HG03565 (cell line): ENCODE data around the gene PHF14.

Experiments
- ATAC-seq: cut with Tn5 transposase; IDR thresholded peaks from one replicate; pipeline ENCODE4 v1.9.1; 2021; ENCODE audit warnings: mild to moderate bottlenecking, moderate library complexity; ENCODE audit not compliant: unreplicated experiment

PHF14 gene

DNA sequence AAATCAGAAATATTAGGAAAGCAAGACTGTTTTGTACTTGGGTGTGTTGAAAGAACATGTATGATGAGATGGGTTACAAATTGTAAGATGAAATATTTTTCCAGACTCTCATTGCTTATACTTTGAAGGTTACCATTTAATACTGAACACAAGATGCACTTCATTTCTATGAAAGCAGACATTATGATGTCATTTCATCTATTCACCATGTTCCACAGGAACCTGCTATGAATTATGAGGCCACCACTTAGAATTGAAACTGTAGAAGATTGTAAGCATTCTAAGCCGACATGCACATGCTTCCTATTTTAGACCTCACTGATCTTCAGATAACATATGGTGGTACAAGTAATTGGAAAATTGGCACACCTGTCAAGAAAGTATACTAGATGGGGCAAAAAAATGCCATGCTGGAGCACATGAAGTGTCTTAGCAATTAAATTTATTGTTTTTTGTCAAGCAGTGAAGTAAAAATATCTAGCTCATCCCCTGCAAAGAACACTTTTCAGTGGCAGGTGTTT, 195.0 kb downstream of the PHF14 start:
- ATAC-seq, result no peak

DNA sequence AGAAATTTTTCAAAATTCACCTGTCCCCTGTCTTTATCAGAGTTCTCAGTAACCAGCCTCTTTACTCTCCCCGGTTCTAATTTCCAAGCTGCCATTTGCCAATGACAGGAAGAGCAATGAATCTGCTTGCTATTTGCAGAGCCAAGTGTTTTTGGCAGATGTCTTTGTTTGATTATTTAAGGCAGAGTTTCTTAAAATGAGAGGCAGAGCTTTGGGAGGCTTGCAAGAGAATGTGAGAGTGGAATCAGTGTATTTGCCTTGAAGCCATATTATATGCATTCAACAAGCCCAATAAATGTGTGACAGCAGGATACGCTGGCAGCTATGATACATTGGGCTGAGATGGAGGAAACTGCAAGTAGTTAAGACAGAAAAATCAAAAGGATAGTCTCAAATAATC, 196.5 kb downstream of the PHF14 start:
- ATAC-seq, result no peak

DNA sequence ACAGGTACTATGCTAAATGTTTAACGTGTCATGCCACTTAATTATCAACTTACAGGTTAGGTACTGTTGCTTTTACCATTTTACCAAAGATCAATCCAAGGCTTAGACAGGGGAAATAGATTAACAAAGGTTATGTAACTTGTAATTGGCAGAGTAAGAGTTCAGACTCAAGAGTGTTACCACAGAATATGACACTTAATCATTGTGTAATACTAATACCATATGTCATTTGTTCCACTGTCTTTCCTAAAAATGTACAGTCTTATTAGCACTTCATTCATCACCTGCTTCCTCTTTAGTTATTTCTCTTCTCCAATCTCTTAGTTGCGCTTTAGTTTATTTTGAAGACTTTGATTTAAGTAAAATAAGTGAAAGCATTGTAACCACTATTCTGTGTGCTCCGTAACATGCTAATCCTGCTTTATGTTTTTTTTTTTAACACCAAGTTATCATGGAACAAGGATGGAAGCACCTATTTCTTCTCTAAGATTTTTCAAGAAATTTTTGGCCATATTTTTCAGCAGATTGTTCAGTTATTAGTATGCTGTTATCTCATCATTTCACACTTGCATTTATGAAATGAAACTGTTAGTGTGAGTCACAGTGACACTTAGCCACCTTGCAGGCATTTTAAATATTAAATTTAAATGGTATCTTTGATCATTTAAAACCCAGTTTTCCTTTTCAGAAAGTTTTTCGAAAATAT, 197.3 kb downstream of the PHF14 start:
- no peak for ATAC-seq

DNA sequence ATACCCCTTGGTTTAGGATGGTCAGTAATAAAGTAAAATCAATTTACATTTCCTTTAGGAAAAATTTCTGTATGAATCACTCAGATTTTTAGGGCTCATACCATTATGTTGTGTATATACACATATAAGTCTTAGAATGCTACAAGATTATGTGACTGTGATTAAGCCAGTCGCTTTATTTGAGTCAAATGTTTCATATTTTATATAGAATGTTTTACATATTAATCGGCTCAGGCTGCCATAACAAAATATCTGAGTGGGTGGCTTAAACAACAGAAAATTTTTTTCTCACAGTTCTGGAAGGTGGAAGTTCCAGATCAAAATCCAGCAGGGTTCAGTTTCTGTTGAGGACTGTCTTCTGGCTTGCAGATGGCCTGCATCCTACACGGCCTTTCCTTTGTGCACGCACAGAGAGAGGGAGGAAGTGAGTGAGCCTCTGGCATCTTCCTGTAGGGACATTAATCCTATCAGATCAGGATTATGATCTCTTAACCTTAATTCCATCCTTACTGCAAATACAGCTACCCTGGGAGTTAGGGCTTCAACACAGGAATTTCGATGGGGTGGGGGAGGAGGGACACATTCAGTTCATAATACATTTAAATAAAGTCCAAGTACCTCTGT, 198.0 kb downstream of the PHF14 start:
- ATAC-seq, result no peak

DNA sequence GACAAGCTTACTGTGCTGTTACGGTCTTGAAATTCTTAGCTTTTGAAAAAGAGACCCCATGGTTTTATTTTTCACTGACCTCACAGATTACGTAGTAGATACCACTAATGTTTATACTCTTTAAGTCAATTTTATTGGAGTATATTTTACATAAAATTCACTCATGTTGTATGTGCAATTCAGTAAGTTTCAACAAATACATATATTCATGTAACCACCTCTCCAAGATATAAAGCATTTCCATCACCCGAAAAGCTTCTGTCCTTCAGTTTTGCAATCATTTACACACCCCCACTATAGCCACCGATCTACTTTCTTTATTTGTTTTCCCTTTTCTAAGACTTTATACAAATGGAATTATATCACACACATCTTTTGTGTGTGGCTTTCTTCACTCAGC, 199.2 kb downstream of the PHF14 start:
- no peak for ATAC-seq

DNA sequence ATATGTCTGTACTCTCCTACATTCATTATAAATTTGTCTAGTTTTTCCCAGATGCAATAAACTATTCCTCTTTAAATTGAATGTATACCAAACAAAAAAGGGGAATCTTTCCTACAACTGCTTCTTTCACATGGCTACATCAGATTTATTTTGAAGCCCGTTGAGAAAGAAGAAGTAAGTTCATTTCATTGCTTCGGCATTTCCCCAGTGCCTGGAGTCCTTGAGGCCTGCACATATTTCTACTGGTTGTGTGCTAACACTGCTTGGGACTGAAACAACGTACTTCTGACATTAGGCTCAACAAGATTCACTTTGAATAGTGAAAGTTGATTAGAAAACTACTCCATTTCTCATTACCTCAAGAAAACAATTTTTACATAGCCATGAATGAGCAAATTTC, 201.7 kb downstream of the PHF14 start:
- no peak for ATAC-seq

DNA sequence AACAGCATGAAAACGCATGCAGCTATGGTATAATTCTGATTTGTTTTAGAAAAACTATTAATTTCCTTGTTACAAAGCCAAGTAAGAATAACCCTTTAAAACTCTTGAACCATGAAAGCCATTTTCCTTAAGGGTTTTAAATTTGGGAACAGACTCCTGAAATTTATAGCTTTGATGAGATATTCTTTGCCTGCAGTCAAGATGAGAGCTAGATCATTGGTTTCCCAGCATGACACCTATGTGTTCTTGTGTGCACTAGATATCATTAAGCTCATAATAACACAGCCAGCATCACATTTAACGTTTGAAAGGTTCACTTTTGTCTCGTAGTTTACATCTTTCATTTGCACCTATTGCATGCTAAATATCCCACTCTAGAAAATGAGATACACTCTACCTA, 202.2 kb downstream of the PHF14 start:
- ATAC-seq, result no peak

DNA sequence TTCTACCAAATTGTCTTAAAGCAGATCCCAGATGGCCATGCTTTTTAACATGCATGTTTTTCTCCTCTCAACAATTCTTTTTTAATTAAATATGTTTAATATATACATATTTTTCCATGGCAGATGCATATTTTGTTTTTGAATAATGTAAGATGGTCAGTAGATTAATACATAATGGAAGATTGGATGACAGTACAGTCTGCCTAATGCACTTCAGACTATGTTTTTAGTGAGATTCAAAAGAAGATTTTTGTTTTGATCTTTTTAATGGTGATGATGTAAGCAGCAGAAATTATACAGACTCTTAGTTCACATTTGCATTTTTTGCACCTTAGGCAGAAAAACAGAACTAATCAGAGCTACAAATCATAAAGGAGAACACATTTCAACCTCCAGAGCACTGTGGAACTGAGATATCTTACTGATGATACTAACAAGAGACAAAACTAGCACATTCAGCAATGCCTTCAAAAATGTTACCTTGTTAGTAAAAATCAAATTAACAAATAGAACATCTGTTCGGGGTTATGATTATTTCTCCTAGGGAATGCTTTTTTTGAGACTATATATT, 203.4 kb downstream of the PHF14 start:
- ATAC-seq, result no peak

DNA sequence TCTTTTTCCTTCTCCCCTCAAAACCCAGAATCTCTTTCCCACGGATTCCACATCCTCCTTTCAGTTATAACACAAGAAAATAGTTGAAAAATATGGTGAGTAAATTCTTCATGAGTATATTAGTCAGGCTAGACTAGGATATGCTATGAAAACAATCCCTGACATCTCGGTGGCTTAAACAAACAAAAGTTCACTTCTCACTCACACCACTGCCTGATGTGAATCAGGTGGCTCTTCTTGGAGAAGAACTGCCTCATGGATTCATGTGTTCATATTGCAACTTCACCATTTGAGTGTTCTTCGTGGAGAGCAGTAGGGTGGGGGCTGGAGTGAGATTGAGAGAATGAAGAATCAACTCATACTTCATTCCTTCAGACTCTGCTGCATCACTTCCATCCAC, 204.1 kb downstream of the PHF14 start:
- no peak for ATAC-seq

DNA sequence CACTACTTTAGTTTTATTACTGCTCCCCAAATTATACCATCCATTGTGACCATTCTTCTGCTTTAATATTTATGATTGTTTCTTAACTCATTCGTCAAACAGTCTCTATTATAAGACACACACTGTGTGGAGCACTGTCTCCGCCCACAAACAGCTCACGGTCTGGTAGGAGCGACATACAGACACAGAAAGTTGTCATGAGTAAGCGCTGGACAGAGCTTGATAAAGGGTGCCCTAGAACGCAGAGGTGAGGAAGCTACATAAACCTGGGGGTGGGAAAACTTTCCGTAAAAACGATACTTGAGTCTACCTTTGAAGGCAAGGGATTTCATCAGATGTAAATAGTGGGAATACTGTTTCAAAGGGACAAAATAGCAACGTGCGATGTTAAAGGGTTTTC, 207.9 kb downstream of the PHF14 start:
- no peak for ATAC-seq

DNA sequence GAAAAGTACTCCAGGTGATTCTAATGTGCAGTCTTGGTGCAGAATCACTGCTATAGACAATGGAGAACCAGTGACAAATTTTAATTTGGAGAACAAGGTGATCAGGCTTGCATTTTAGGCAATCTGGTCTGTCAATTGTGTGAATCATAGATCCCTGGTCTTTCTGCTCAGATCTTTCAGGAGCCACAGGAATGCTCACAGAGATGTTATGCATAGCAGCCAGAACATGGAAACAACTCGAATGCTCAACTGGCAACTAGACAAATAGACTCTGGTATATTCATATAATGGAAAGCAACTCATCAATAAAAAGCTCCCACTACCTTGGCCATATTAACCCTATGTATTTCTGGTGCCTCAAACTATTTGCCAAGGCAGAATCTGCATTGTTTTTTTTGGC, 209.1 kb downstream of the PHF14 start:
- no peak for ATAC-seq

DNA sequence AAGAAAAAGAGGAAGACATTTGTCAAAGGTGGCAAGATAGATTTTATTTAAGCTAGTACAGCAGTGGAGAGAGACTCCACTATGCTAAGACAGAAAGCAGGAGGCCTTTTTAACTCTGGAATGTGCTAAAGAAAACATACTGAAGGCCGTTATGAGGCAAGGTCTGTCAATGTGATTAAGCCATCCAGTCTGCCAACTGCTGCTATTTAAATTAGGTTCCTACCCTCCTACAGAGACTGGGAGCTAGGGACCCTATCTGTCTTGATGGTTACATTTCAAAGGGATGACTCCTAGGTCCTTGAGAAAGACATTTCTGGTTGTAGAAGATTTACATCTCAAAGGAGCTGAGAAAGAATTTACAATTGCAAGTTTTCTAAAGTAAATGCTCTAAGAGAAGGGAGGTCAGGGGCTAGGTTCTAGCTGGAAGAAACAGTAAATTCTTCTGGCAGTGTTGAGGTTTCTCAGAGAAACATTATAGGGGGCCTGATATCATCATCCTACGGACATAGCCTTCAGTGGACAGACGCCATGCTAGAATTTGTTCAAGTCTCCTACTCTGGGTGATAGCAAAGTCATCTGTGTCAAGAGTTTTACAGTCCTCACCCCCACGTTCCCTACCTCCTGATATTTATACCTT, 211.6 kb downstream of the PHF14 start:
- ATAC-seq, result no peak

DNA sequence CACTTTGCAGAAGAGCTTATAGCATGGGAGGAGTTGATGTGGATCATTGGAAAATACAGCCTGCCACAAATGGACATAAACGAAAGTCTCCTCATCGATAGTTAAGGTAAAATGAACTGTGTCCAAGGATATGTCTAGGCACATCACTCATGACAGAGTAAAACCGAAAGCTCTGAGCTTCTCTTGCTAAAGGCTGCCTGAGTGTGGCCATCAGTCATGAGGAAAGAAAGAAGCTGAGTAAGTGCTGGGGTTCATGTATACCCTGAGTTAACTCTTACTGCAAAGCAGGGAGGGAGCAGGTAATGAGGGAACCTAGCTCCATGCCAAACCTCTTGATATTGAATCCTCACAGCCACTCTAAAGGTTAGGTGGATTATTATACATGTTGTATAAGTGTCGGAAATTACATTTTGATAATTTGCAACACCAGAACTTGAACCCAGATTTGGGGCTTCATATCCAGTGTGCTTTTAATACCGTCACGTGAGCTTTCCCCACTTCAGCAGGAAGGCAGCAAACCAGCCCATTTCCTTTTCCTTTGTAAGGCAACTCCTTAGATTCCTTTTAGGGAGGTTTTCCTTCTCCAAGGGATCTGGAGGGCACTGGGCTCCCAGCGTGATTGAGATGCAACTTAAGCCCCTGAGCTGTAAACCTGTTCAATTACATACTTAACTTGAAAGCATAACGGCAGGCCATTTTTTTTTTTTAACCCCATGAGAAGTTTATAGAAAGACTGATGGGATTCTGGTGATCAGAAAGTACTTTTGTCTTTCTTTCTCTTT, 215.0 kb downstream of the PHF14 start:
- ATAC-seq, result no peak

DNA sequence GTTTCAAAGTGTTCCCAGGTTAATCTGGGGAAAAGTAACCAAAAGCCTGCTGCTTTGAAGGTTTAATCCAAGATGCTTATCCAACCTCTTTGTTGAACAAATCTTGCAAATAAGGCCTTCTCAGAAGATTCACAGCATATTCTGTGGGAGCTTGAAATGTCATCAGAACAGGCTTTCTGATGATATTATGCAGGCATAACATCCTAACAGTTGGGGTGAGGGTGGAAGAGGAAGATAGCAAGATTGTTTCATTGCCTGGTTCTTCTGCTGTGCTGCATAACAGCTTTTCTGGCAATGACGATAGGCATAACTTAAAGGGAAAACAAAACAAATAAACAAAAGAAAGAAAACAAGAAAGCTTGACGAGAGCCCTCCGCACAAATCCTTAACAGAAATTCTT, 217.4 kb downstream of the PHF14 start:
- ATAC-seq, result no peak

DNA sequence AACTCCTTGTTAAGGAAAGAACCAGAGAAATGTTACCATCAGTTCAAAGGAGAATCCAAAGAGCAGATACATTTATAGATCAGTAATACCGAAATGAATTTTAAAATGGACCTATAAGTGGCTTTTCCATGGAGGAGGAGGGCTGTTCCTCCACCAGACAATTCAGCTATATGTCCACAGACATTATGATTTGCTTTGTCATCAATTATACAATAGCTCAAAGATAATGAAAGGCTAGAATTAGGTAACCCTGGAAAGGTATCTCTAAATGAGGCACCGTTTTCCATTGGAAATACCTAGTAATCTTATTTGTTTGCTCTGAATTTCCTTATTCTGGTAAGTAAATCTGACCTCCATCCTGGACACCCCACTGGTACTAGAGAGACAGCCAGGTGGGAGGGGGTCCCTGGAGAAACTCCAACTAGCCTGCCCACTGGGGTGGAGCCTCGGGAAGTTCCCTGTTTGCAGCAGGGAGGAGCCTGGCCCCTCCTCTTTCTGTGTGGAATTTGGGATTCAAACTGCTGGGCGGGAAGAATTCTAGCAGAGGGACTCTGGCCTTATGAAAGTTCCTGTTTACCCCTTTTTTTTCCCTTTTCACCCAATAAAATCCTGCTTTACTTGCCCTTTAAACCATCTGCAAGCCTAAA, 218.0 kb downstream of the PHF14 start:
- no peak for ATAC-seq

DNA sequence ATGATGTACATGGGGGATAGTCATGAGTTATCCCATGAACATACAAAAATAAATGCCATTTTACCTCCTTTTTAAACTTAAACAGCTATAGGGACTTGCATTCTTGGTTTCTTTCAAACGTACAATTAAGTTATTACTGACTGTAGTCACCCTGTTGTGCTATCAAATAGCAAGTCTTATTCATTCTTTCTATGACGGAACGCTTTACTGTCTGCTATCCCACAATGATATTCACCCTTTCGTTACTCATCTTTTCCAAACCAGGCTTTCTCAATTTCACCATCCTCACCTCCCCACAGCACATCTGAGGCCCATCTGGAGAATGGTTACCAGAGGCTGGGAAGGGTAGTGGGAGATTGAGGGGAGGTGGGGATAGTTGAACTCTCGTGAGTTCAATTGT, 218.8 kb downstream of the PHF14 start:
- ATAC-seq, result no peak

DNA sequence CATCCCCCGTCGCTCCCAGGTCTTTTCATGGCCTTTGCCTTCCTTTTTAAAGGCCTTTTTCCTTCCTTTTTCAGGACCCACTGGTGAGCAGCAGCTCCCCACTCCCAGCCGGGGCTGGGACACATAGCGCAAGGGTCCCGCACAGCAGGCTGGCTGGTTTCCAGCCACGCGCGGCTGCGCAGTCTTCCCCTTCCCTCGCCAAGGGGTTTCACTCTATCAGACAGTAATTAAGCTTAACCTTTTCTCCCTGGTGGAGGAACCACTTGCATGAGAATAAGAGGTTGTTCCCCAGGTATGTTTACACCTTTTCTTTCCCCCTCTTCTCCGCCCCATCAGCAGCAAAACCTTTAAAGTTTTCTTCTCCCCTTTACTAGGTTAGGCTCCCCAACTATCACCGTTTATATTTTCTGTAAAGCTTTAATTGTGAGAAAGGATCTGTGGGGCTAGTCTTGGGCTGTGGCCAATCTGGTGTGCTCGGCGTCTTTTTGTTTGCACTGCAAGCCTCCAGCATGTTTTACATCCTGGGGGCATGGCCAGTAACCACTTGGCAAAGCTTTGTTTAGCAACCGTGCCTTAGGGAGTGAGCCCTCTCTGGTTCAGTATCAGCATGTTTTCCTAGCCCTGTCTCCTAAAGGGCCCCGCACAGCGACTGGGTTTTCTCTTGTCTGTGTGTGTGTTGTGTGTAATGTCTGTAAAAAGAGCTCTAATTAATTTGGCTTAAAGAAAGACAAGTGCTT, 219.6 kb downstream of the PHF14 start:
- ATAC-seq, result no peak

DNA sequence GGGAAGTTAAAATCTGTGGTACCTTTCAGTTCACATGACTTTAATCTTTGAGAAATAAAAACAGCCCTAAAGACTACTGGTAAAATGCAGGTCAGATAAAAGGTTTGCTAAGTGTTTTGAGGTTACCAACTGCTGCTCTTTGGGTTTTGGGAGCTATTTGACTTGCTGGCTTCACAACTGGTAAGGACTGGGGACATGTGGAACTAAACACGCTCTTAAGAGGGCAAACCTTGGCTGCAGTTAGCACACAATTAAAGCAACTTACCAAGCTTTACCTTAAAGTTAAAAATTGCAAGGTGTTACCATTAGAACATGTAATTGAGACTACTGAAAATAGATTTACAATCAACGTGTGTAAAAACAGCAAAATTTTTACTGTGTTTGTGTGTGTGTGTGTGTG, 220.2 kb downstream of the PHF14 start:
- no peak for ATAC-seq

DNA sequence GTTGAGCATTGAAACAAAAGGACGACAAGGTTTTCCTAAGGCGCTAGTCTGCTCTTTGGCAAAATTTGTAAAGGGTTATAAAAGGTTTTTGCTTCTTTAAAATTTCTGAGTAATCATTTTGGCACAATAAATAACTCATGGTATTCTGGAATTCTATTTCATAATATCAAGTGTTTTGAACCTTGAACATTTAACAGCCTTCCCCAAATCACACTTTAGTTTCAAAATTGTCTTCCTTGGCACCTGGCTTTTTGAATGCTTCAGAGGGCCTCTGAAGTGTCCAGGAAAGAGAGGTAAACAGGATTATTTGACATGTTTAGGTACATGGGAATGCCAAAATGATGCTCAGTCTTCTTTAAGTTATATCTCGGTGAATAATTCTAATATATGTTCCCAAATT, 220.8 kb downstream of the PHF14 start:
- ATAC-seq, result no peak

DNA sequence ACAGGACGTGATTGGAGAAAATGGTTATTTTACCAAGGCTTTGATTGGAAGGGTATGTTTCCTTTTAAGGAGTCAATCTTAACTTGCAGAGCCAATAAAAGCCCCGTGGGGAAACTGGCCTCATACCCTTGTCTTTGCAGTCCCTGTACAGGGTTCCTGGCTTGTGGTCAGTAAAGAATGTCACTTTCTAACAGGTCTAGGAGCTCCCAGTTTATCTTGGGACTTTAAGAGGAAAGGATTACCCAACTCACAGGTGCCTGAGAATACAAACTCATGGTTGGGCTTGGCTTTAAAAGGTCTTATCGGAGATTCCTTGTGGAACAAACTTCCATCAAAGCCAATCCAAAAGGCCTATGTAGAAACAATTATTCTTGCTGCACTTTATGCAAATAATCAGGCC, 221.8 kb downstream of the PHF14 start:
- no peak for ATAC-seq
